ENCODE data around the gene TXN2.
"Not testable (repeated sequence)": the region's sequence is repeated elsewhere in the genome, so short reads cannot be mapped to it uniquely, and the experiment has no call there.

Gene TXN2

GRCh38 chr22:36522662-36523061 is 41.2 kb upstream of the TXN2 start:
- no peak for TF ChIP-seq CTCF (IDR thresholded peaks at IDR 0.05; ENCODE audit: low read depth, low read length, poor library complexity, severe bottlenecking)
- Histone ChIP-seq H3K79me2 (ENCODE audit: control insufficient read depth, low read length) (peaks cover 55% of the 10 kb centered on the region), H3K4me3 (ENCODE audit: low read length) (no peak overlapping the region), H3K9me2 (replicated peaks; ENCODE audit: control insufficient read depth, low read length) (no peaks in the 10 kb centered on the region), H3K27me3 (ENCODE audit: control insufficient read depth, low read length) (no peaks in the 10 kb centered on the region), H4K20me1 (ENCODE audit: control insufficient read depth, insufficient read depth, low read depth, low read length) (peaks cover 12% of the 10 kb centered on the region), H3K27ac (ENCODE audit: low read depth, low read length) (no peak overlapping the region), H3K36me3 (ENCODE audit: control insufficient read depth, low read length) (peaks cover 100% of the 10 kb centered on the region), H3K4me1 (ENCODE audit: control insufficient read depth, low read length) (peaks cover 26% of the 10 kb centered on the region), H3K4me2 (ENCODE audit: low read length) (no peak overlapping the region), H3F3A (ENCODE audit: control insufficient read depth, insufficient read depth) (peaks cover 15% of the 10 kb centered on the region), H3K9me3 (ENCODE audit: control insufficient read depth, insufficient read depth, low read length) (no peaks in the 10 kb centered on the region)

- peaks cover 12% of the 10 kb centered on the region for H3F3A ChIP-seq (ENCODE audit: control insufficient read depth, insufficient read depth)
- H3K4me3 ChIP-seq (ENCODE audit: low read length): no peak overlapping the region
- H3K27ac ChIP-seq (ENCODE audit: low read depth, low read length): no peak overlapping the region; the same call in 1 of the 2 replicates
- H3K4me2 ChIP-seq (ENCODE audit: low read length): no peak overlapping the region
- H3K9me3 ChIP-seq (ENCODE audit: control insufficient read depth, insufficient read depth, low read length): no peaks in the 10 kb centered on the region
- H3K36me3 ChIP-seq (ENCODE audit: control insufficient read depth, low read length): peaks cover 100% of the 10 kb centered on the region
- H3K9me2 ChIP-seq (replicated peaks; ENCODE audit: control insufficient read depth, low read length): no peaks in the 10 kb centered on the region
- H4K20me1 ChIP-seq (ENCODE audit: control insufficient read depth, insufficient read depth, low read depth, low read length): no peaks in the 10 kb centered on the region; the same call in 1 of the 2 replicates
- peaks cover 33% of the 10 kb centered on the region for H3K79me2 ChIP-seq (ENCODE audit: control insufficient read depth, low read length)
- peaks cover 15% of the 10 kb centered on the region for H3K4me1 ChIP-seq (ENCODE audit: control insufficient read depth, low read length)
- no peak for TF ChIP-seq CTCF (IDR thresholded peaks at IDR 0.05; ENCODE audit: low read depth, low read length, poor library complexity, severe bottlenecking)
- no peak for TF ChIP-seq EZH2phosphoT487 (IDR thresholded peaks at IDR 0.05; ENCODE audit: borderline replicate concordance, low read length)
- no peaks in the 10 kb centered on the region for H3K27me3 ChIP-seq (ENCODE audit: control insufficient read depth, low read length)
These were observed 39.0 kb upstream of the TXN2 start for GRCh38 chr22:36520423-36520822.

- H3K4me3 ChIP-seq (ENCODE audit: low read length); H4K20me1 ChIP-seq (ENCODE audit: control insufficient read depth, insufficient read depth, low read depth, low read length); H3K4me2 ChIP-seq (ENCODE audit: low read length); H3K27me3 ChIP-seq (ENCODE audit: control insufficient read depth, low read length); H3K9me2 ChIP-seq (replicated peaks; ENCODE audit: control insufficient read depth, low read length); H3K9me3 ChIP-seq (ENCODE audit: control insufficient read depth, insufficient read depth, low read length); H3K27ac ChIP-seq (ENCODE audit: low read depth, low read length): not testable (repeated sequence)
- H3K36me3 ChIP-seq (ENCODE audit: control insufficient read depth, low read length): peaks cover 98% of the 10 kb centered on the region
- peaks cover 29% of the 10 kb centered on the region for H3K79me2 ChIP-seq (ENCODE audit: control insufficient read depth, low read length)
- peaks cover 12% of the 10 kb centered on the region for H3F3A ChIP-seq (ENCODE audit: control insufficient read depth, insufficient read depth)
- H3K4me1 ChIP-seq (ENCODE audit: control insufficient read depth, low read length): peaks cover 15% of the 10 kb centered on the region
These were observed 38.5 kb upstream of the TXN2 start for GRCh38 chr22:36519906-36520305.

- H3K4me3 ChIP-seq (ENCODE audit: low read length): no peak overlapping the region
- H3K9me3 ChIP-seq (ENCODE audit: control insufficient read depth, insufficient read depth, low read length): no peaks in the 10 kb centered on the region
- H3K79me2 ChIP-seq (ENCODE audit: control insufficient read depth, low read length): peaks cover 4% of the 10 kb centered on the region
- H3K4me1 ChIP-seq (ENCODE audit: control insufficient read depth, low read length): no peaks in the 10 kb centered on the region
- H3F3A ChIP-seq (ENCODE audit: control insufficient read depth, insufficient read depth): peaks cover 24% of the 10 kb centered on the region
- H3K4me2 ChIP-seq (ENCODE audit: low read length): no peak overlapping the region
- no peaks in the 10 kb centered on the region for H3K9me2 ChIP-seq (replicated peaks; ENCODE audit: control insufficient read depth, low read length)
- TF ChIP-seq CTCF (IDR thresholded peaks at IDR 0.05; ENCODE audit: low read depth, low read length, poor library complexity, severe bottlenecking) (no peak), EZH2phosphoT487 (IDR thresholded peaks at IDR 0.05; ENCODE audit: borderline replicate concordance, low read length) (no peak)
- peaks cover 95% of the 10 kb centered on the region for H3K36me3 ChIP-seq (ENCODE audit: control insufficient read depth, low read length)
- H4K20me1 ChIP-seq (ENCODE audit: control insufficient read depth, insufficient read depth, low read depth, low read length): no peaks in the 10 kb centered on the region
- H3K27ac ChIP-seq (ENCODE audit: low read depth, low read length): no peak overlapping the region
- H3K27me3 ChIP-seq (ENCODE audit: control insufficient read depth, low read length): no peaks in the 10 kb centered on the region
These were observed 33.3 kb upstream of the TXN2 start for GRCh38 chr22:36514766-36515165.
